HepG2 (cell line): Measurements from ENCODE around the gene TYMS. TPM values are rescaled to one million over a fixed set of nuclear protein-coding genes. Genes with fewer than 3 reads are reported as not detected.
A peak's percentile ranks its signal among the peaks of the same experiment; 100 is the strongest.

ENCODE experiments used
- ARNTL ChIP-seq: sonication (generic); formaldehyde crosslinking; IDR thresholded peaks from 2 replicates; pipeline ENCODE4 v1.4.0; 2020; ENCODE audit warnings: mild to moderate bottlenecking, missing genetic modification reagents
- CAMTA2 ChIP-seq: sonication (generic); formaldehyde crosslinking; IDR thresholded peaks from 2 replicates; pipeline ENCODE4 v1.4.0; 2020; ENCODE audit warnings: mild to moderate bottlenecking, missing genetic modification reagents, borderline replicate concordance
- CEBPG ChIP-seq: IDR thresholded peaks from 2 replicates; pipeline ENCODE4 v1.6.1; 2016
- EED ChIP-seq: sonication (generic); formaldehyde crosslinking; IDR thresholded peaks from 2 replicates; pipeline ENCODE4 v1.5.0; 2020; ENCODE audit warnings: mild to moderate bottlenecking, missing genetic modification reagents
- FOXK1 ChIP-seq: sonication (generic); formaldehyde crosslinking; IDR thresholded peaks from 2 replicates; pipeline ENCODE4 v1.4.0; 2020; ENCODE audit warnings: low read depth, missing genetic modification reagents, borderline replicate concordance
- HOXD1 ChIP-seq: sonication (generic); formaldehyde crosslinking; IDR thresholded peaks from 2 replicates; pipeline ENCODE4 v1.5.0; 2020; ENCODE audit warnings: missing genetic modification reagents
- KDM1A ChIP-seq: IDR thresholded peaks from 2 replicates; pipeline ENCODE4 v1.6.1; 2016; ENCODE audit warnings: missing compliant biosample characterization
- PRDM10 ChIP-seq: sonication (generic); formaldehyde crosslinking; IDR thresholded peaks from 2 replicates; pipeline ENCODE4 v1.4.0; 2020; ENCODE audit warnings: low read depth, missing genetic modification reagents
- PRDM15 ChIP-seq: sonication (generic); formaldehyde crosslinking; IDR thresholded peaks from 2 replicates; pipeline ENCODE4 v1.4.0; 2020; ENCODE audit warnings: missing genetic modification reagents
- RAD21 ChIP-seq: fragments of 450-650 bp; formaldehyde crosslinking; IDR thresholded peaks from 2 replicates; pipeline ENCODE4 v1.5.0; 2020; ENCODE audit warnings: mild to moderate bottlenecking
- RXRA ChIP-seq: sonication (generic); formaldehyde crosslinking; IDR thresholded peaks from 2 replicates; pipeline ENCODE4 v1.5.1; 2020; ENCODE audit warnings: missing genetic modification reagents
- SMAD9 ChIP-seq: sonication (generic); formaldehyde crosslinking; IDR thresholded peaks from 2 replicates; pipeline ENCODE4 v1.5.1; 2020; ENCODE audit warnings: mild to moderate bottlenecking, missing genetic modification reagents
- SNAI1 ChIP-seq: sonication (generic); formaldehyde crosslinking; IDR thresholded peaks from 2 replicates; pipeline ENCODE4 v1.5.0; 2020; ENCODE audit warnings: mild to moderate bottlenecking, missing genetic modification reagents, borderline replicate concordance
- ZEB1 ChIP-seq: IDR thresholded peaks from 2 replicates; pipeline ENCODE4 v1.6.1; 2012; ENCODE audit warnings: mild to moderate bottlenecking, low read depth, inconsistent platforms; ENCODE audit not compliant: insufficient replicate concordance
- ZFP37 ChIP-seq: sonication (generic); formaldehyde crosslinking; IDR thresholded peaks from 2 replicates; pipeline ENCODE4 v1.4.0; 2020; ENCODE audit warnings: missing genetic modification reagents, borderline replicate concordance
- ZNF550 ChIP-seq: sonication (generic); formaldehyde crosslinking; IDR thresholded peaks from 2 replicates; pipeline ENCODE4 v1.4.0; 2020; ENCODE audit warnings: mild to moderate bottlenecking, missing genetic modification reagents, borderline replicate concordance
- ZNF768 ChIP-seq: sonication (generic); formaldehyde crosslinking; IDR thresholded peaks from 2 replicates; pipeline ENCODE4 v1.4.0; 2020; ENCODE audit warnings: missing genetic modification reagents
- ZXDC ChIP-seq: sonication (generic); formaldehyde crosslinking; IDR thresholded peaks from 2 replicates; pipeline ENCODE4 v1.5.0; 2020; ENCODE audit warnings: mild to moderate bottlenecking, missing genetic modification reagents
- polyA plus RNA-seq, 8 experiments: library from polyadenylated mRNA; depleted of rRNA in 3 of 8; stranded (reverse) in 7 of 8; unstranded in 1 of 8; fragments of >200 nt; fragmentation: Illumina TruSeq in 4 of 8; extraction: Trizol in 4 of 8; gene quantifications; 2 replicates each; pipeline versions ENCODE4 v1.2.1 to v1.2.3, GENCODE V29; 2011 to 2016; ENCODE audit warnings: low read depth in 4 of 8, missing spikeins in 1 of 8, mixed read lengths in 1 of 8; ENCODE audit not compliant: insufficient read depth in 1 of 8
- total RNA-seq, 5 experiments: library from RNA; depleted of rRNA; stranded (reverse); fragments of >200 nt; fragmentation: Illumina TruSeq; extraction: Trizol; gene quantifications; 2 replicates each; pipeline ENCODE4 v1.2.3, GENCODE V29; 2016; ENCODE audit warnings: low read depth in 1 of 5

Gene TYMS
- total and polyA plus RNA-seq, 2 of the 13 experiments (the other 11 are each of a cell fraction or from before 2014, with no cell fraction given) = 80.1 to 106 TPM

- TF ChIP-seq CEBPG (0 out of 2 replicates have a peak, but pooled peaks have one; percentile 4), FOXK1 (no peak), RAD21 (CRISPR knock-in tag) (peak; percentile 48; the same call in 1 of the 2 replicates), HOXD1 (CRISPR knock-in tag) (no peak; the same call in 1 of the 2 replicates), ARNTL (CRISPR knock-in tag) (no peak), ZNF550 (no peak), PRDM10 (CRISPR knock-in tag) (peak; percentile 97), ZFP37 (peak; percentile 83), ZNF768 (peak; percentile 54; the same call in 1 of the 2 replicates), EED (no peak; the same call in 1 of the 2 replicates), RXRA (CRISPR knock-in tag) (peak; percentile 81), ZEB1 (no peak), PRDM15 (CRISPR knock-in tag) (no peak), KDM1A (no peak), SNAI1 (CRISPR knock-in tag) (0 out of 2 replicates have a peak, but pooled peaks have one; percentile 32), SMAD9 (CRISPR knock-in tag) (0 out of 2 replicates have a peak, but pooled peaks have one; percentile 27), CAMTA2 (CRISPR knock-in tag) (0 out of 2 replicates have a peak, but pooled peaks have one; percentile 11), ZXDC (CRISPR knock-in tag) (no peak)
These were observed 821 bp downstream of the TYMS start (continued) for GRCh38 chr18:658001-658946.
